NOMO-1 treated with dmso at 0.1 percent for 144 hours (cell line): Measurements from ENCODE around the gene RAB15.

Experiments used
- DNase-seq: peaks from one replicate; lab custom pipeline; 2025; ENCODE audit not compliant: unreplicated experiment; lab: John Stamatoyannopoulos, UW

RAB15 gene

GRCh38 chr14:64939817-64940190, 32.3 kb downstream of the RAB15 start:
- DNase-seq = no peak

- no peak for DNase-seq
Observed at GRCh38 chr14:64938972-64939816, 32.9 kb downstream of the RAB15 start.

- no peak for DNase-seq
Observed at GRCh38 chr14:64937821-64938193, 34.3 kb downstream of the RAB15 start.

- DNase-seq = no peak
Observed at GRCh38 chr14:64937171-64937820, 34.8 kb downstream of the RAB15 start.

GRCh38 chr14:64935508-64935907, 36.6 kb downstream of the RAB15 start:
- DNase-seq = no peak

DNA sequence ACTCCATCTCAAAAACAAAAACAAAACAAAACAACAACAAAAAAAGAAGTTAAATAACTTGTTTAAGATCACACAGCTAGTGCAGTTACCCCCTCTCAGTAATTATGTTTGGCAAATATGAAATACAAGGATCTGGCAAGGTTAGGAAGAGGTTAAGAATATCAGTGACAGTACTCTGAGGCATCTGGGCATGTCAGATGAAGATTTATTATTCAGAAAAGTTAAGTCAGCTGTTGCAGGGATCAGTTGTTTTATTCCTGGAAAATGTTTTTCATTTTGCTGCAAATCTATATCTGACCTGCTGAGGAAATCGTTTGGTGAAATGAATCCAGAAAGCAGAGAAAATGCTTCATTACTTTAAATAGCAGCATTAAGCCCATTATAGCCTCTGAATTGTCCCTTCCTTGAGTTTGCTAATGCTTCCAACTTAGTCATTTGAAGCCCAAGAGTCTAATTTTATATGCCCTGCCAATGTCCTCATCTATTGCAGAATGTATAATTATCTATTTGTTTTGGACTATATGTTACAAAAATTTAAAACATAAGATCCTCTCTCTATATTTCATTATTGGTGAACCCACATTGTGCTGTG, 37.7 kb downstream of the RAB15 start:
- no peak for DNase-seq

GRCh38 chr14:64932231-64932630, 39.9 kb downstream of the RAB15 start:
- no peak for DNase-seq

DNA sequence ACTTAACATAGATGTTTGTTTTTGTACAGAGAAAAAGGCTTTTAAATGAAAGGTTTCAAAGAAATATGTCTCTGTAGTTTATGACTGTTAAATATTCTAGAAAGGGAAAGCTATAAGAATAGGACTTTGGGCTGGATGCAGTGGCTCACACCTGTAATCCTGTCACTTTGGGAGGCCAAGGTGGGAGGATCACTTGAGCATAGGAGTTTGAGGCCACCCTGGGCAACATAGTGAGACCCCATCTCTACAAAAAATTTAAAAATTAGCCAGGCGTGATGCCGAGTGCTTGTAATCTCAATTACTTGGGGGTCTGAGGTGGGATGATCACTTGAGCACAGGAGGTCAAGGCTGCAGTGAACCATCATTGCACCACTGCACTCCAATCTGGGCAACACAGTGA, 41.0 kb downstream of the RAB15 start:
- DNase-seq = no peak

DNA sequence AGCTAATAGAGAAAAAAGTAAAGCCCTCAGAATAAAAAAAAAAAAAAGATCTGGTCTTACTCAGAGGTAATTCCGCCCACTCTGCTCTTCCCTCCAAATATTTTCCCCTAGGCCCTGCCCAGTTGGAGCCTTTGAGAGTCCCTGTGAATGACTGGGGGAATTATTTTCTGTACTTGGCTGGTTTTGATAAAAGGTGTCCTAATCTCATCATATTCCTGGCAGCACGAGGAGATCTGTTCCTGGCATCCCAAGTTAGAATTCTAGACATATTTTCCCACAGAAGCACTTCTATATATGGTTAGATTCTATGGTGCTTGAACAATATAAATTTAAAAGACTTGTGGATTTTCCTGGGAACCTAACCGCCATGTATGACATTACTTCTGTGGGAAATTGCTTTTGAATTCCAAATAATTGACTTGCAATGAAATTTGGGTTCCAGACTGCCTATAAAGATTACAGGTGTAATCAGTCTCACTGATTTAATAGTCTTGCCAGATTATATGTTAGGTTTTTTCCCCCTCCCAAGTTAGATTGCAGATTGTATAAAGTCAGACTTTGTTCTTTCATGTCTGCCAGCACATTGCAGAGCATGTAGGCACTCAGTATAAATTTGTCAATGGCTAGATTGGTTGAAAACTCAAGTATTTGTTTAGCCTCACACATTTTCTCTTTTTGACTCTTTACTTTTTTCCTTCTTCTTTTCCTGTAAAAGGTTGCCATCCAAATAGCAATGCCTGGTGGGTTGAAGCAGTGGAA, 41.9 kb downstream of the RAB15 start:
- DNase-seq = no peak

DNA sequence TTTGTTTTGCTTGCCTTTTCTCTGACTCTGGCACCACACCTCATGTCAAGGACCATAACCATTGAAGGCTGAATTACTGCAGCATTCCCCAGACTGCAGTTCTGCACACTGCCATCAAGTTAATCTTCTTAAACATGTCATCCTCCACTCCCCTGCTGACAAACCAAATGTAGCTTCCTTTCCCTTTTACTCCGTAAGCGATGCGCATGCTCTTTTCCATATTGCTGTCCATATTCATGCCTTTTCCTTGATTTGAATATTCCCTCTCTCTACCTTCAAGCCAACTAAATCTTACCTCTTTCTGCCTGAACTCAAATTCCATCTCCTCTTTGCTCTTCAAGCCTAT, 43.1 kb downstream of the RAB15 start:
- DNase-seq = no peak

DNA sequence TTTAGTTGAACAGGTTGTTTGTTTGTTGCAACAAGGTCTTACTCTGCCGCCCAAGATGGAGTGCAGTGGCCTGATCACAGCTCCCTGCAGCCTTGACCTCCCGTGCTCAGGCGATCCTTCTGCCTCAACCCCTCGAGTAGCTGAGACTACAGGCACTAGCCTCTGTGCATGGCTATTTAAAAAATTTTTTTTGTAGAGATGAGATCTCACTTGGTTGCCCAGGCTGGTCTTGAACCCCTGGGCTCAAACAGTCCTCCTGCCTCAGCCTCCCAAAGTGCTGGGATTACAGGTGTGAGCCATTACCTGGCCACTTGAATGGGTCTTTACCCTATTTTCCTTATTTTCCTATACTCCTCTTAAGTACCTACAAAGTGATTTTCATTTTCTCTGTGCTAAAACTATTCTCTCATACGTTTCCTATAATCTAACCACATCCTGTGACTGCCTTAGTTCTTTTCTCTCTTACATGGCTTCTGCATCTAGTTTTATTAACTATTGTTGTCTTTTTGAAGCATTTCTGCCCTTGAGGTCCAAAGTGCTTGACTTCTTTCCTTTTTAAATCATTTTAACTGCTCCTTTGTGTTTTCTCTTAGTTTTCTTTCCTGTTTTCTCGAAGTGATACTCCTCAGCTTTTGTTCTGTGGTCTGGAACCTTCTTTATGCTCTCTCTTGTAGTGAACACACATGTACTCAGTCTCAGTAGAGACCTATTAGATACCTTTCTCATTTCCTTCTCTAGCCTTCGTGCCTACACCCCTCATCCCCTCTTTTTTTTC, 43.7 kb downstream of the RAB15 start:
- no peak for DNase-seq

GRCh38 chr14:64927031-64927430, 45.1 kb downstream of the RAB15 start:
- DNase-seq = no peak

DNA sequence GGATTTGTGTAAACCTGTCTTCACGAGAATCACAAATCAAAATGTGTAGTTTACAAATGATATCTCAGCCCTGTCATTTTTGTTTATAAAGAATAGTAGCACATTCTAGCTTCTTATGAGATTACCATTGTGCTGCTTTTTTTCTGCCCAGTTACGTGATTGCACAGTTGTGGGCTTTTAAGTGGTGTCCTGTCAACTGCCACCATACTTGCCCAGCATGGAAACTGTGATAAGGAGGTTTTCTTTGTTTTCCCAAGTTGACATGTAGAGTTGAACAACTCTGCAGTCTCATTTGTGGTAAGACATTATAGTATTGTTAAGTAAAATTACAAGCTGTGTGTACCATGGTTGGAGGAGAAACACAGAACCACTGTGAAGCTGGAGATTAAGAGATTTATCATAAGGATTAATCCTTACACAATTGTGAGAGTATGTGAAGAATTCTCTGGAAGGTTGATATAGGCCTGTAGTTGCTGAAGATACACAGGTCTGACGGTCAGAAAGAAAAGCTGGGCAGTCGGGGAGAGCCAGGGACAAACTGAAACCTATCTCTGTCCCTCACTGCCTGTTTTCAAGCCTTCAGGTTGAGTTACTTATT, 45.6 kb downstream of the RAB15 start:
- no peak for DNase-seq

DNA sequence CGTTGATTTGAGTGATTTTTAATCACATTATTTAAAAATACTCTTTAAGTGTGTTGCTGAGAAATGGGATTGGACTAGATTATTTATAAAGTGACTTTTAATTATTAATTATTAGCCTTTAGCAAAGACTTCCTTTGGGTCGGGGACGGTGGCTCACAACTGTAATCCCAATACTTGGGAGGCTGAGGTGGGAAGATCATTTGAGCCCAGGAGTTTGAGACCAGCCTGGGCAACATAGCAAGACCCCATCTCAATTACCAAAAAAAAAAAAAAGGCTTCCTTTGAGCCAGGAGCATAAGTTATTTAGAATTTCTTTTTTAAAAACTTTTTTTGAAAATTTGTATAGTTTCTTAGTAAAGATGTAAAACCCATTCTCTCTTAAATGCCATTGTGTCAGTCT, 49.1 kb downstream of the RAB15 start:
- DNase-seq = no peak

DNA sequence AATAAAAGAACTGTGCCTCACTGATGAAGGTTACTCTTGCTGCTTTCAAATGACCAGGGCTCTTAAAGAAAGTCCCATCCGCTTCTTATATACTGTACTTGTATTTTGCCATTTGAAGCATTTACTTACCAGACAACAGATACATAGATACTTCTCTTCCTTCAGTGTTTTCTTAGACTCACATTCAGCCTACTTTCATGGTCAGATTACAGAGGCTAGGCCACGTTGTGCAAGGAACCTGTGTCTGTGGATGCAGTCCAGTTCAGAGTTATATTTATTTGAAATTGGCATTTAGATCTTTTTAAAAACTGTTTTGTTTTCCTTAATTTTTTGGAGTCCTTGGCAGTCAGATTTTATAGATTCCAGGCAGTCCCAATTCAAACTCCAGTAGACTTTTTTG, 51.7 kb downstream of the RAB15 start:
- no peak for DNase-seq

DNA sequence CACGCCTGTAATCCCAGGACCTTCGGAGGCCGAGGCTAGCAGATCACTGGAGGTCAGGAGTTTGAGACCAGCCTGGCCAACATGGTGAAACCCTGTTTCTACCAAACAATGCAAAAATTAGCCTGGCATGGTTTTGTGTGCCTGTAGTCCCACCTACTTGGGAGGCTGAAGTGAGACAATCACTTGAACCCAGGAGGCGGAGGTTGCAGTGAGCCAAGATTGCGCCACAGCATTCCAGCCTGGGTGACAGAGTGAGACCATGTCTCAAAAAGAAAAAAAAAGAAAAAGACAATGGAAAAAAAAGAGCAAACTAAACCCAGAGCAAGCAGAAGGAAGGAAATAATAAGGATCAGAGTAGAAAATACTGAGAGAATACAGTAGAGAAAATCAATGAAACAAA, 52.5 kb downstream of the RAB15 start:
- no peak for DNase-seq

- no peak for DNase-seq
Observed at GRCh38 chr14:64919215-64919614, 52.9 kb downstream of the RAB15 start.

- no peak for DNase-seq
Observed at GRCh38 chr14:64918216-64918615, 53.9 kb downstream of the RAB15 start.

GRCh38 chr14:64915797-64916196, 56.3 kb downstream of the RAB15 start:
- peak; percentile 15 for DNase-seq

GRCh38 chr14:64915029-64915424, 57.1 kb downstream of the RAB15 start:
- DNase-seq = no peak
